ENCODE data around the gene PDGFRA.

GRCh38 chr4:54332542-54332941 is 103.4 kb downstream of the PDGFRA start:
- TF ChIP-seq SP1 (IDR thresholded peaks at IDR 0.05) (no peak), PKNOX1 (IDR thresholded peaks at IDR 0.05) (no peak), BHLHE40 (IDR thresholded peaks at IDR 0.05; ENCODE audit: borderline replicate concordance) (no peak), FOXA1 (IDR thresholded peaks at IDR 0.05) (no peak), LEF1 (IDR thresholded peaks at IDR 0.05; ENCODE audit: borderline replicate concordance) (no peak), FOXM1 (IDR thresholded peaks at IDR 0.05; ENCODE audit: borderline replicate concordance) (no peak), NFRKB (IDR thresholded peaks at IDR 0.05) (no peak), ELF4 (IDR thresholded peaks at IDR 0.05) (no peak), TARDBP (IDR thresholded peaks at IDR 0.05) (no peak), ARNT (IDR thresholded peaks at IDR 0.05) (no peak), FOXK2 (IDR thresholded peaks at IDR 0.05) (no peak), CTBP1 (IDR thresholded peaks at IDR 0.05; ENCODE audit: borderline replicate concordance) (no peak)
